Colonic mucosa (tissue), 4 donors: ENCODE results near the gene SEMA6B. TPM values are rescaled to one million over a fixed set of nuclear protein-coding genes. Genes with fewer than 3 reads are reported as not detected.
A peak's percentile ranks its signal among the peaks of the same experiment; 100 is the strongest.
"Not testable (repeated sequence)": the region's sequence is repeated elsewhere in the genome, so short reads cannot be mapped to it uniquely, and the experiment has no call there.

Source experiments
- DNase-seq: peaks from one replicate; pipeline ENCODE4 v3.0.0-alpha.2; 2020
- H3K27ac ChIP-seq: fragments of 200-600 bp; one replicate; pipeline ENCODE4 v1.8.0; 2021
- H3K27me3 ChIP-seq: fragments of 200-600 bp; one replicate; pipeline ENCODE4 v1.8.0; 2021
- H3K36me3 ChIP-seq: fragments of 200-600 bp; one replicate; pipeline ENCODE4 v1.8.0; 2021
- H3K4me1 ChIP-seq: fragments of 200-600 bp; one replicate; pipeline ENCODE4 v1.8.0; 2021; ENCODE audit warnings: mild to moderate bottlenecking
- H3K4me3 ChIP-seq: fragments of 200-600 bp; one replicate; pipeline ENCODE4 v1.8.0; 2021
- H3K9ac ChIP-seq, 2 donors: one replicate each; pipeline ENCODE4 v1.7.0; 2013; ENCODE audit warnings: control low read depth in 2 of 2, low read depth in 2 of 2, low read length in 2 of 2
- H3K9me3 ChIP-seq: fragments of 200-600 bp; one replicate; pipeline ENCODE4 v1.8.0; 2021
- CTCF ChIP-seq: fragments of 200-600 bp; IDR thresholded peaks from one replicate; pipeline ENCODE4 v1.8.0; 2022; ENCODE audit warnings: antibody characterized with exemption, mild to moderate bottlenecking
- intact Hi-C: fragments of 100-400 bp; cut with DNase I; formaldehyde crosslinking; loops from one replicate; pipeline ENCODE4 v1.14.1; 2022
- total RNA-seq, 2 donors: library from RNA; stranded (reverse); fragmentation: NEBNext Ultra II Directional in 1 of 2; extraction: Animal tissue kit (Norgen Biotek cat#: 25700) in 1 of 2; gene quantifications; one replicate each; pipeline ENCODE4 v1.2.1, GENCODE V29; 2021
- donor health status: healthy.
- donor health status: DM: no; HTN: no; CAD: no.
- donor health status: DM: no; HTN: no; CAD: no.

SEMA6B gene
- total RNA-seq, 2 donors from 2014 or later = 1.3 to 5.6 TPM

- Histone ChIP-seq H3K27me3 (no peaks in the 10 kb centered on the region), H3K27ac (no peak overlapping the region), H3K9me3 (no peaks in the 10 kb centered on the region), H3K4me3 (no peak overlapping the region), H3K36me3 (no peaks in the 10 kb centered on the region), H3K4me1 (no peaks in the 10 kb centered on the region), H3K9ac (no peak overlapping the region)
- no peak for DNase-seq
- no peak for TF ChIP-seq CTCF
- intact Hi-C loops = no loop called here
These were observed 30.6 kb downstream of the SEMA6B start for GRCh38 chr19:4528843-4529242.

GRCh38 chr19:4527377-4527776 lies 32.1 kb downstream of the SEMA6B start:
- DNase-seq, H3K4me1 ChIP-seq, H3K9me3 ChIP-seq, H3K27ac ChIP-seq, H3K4me3 ChIP-seq, H3K27me3 ChIP-seq, intact Hi-C loops, H3K9ac ChIP-seq, H3K36me3 ChIP-seq: not testable (repeated sequence)

- DNase-seq = no peak
- no peak overlapping the region for H3K4me3 ChIP-seq
- H3K27ac ChIP-seq = no peak overlapping the region
- H3K9me3 ChIP-seq = no peaks in the 10 kb centered on the region
- no peaks in the 10 kb centered on the region for H3K27me3 ChIP-seq
- TF ChIP-seq CTCF = no peak
- intact Hi-C loops = no loop called here
- no peaks in the 10 kb centered on the region for H3K36me3 ChIP-seq
- no peak overlapping the region for H3K9ac ChIP-seq
- no peaks in the 10 kb centered on the region for H3K4me1 ChIP-seq
These were observed 33.9 kb downstream of the SEMA6B start for GRCh38 chr19:4525563-4526002.

GRCh38 chr19:4524808-4525562 lies 34.5 kb downstream of the SEMA6B start:
- Histone ChIP-seq H3K4me1 (no peaks in the 10 kb centered on the region), H3K27ac (no peak overlapping the region), H3K9ac (no peak overlapping the region), H3K9me3 (no peaks in the 10 kb centered on the region), H3K36me3 (no peaks in the 10 kb centered on the region), H3K4me3 (no peak overlapping the region), H3K27me3 (no peaks in the 10 kb centered on the region)
- intact Hi-C loops = no loop called here
- TF ChIP-seq CTCF = peak; percentile 73
- DNase-seq = peak; percentile 73

DNA sequence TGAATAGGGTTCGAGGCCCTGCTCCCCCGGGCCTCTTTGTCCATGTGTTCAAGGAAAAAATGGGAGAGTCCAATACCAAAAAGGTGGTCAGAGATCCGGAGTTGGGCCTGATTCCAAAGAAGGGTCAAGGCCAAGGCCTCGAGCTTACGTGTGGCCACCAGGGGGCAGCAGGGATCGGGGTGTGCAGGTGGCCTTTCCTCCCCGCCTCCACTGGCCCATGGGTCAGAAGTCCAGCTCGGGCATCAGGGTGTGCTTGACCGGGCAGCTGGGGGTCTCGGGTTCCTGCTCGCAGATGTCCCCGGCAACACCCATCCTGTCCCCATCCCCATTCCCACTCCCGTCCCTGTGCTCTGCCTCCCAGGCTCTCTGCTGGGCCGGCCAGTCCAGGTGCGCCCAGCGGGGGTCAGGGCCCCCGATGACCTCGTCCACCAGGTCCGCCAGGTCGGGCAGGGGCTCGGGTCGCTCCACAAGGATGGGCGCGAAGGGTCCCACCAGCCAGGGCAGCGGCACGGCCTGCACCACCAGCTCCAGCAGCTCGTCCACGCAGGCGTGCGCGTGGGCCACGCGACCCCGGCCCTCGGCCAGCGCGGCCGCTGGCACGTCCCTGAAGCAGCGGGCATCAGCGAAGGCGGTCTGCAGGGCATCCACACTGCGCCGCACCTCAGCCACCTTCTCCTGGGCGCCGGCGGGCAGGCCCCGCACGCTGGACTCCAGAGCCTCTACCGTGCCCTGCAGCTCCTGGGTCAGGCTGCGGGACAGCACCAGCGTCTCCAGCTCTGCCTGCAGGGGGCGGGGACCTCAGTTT lies 36.0 kb downstream of the SEMA6B start:
- Histone ChIP-seq H3K9ac (no peak overlapping the region), H3K9me3 (no peaks in the 10 kb centered on the region), H3K4me3 (no peak overlapping the region), H3K4me1 (no peaks in the 10 kb centered on the region), H3K27ac (no peak overlapping the region), H3K36me3 (no peaks in the 10 kb centered on the region), H3K27me3 (no peaks in the 10 kb centered on the region)
- intact Hi-C loops = no loop called here
- TF ChIP-seq CTCF = peak; percentile 56
- DNase-seq = peak; percentile 55
